Left lung (tissue), 10 donors: ENCODE data around the gene SATB2. TPM values are rescaled to one million over a fixed set of nuclear protein-coding genes. Genes with fewer than 3 reads are reported as not detected.

Source experiments
- ATAC-seq: fragments of 200-7000 bp; cut with Tn5 transposase; one replicate; pipeline ENCODE4 v1.9.1; 2020; ENCODE audit warnings: moderate library complexity
- DNase-seq, 4 donors: peaks; one replicate each; pipeline ENCODE4 v3.0.0-alpha.2; 2013 to 2020
- H3K27ac ChIP-seq, 2 donors: fragments of 200-600 bp; sonication (generic) in 1 of 2; one replicate each; pipeline versions ENCODE4 v1.5.0 to v1.8.0; 2020 to 2021
- H3K27me3 ChIP-seq, 2 donors: fragments of 200-600 bp; sonication (generic) in 1 of 2; one replicate each; pipeline versions ENCODE4 v1.5.0 to v1.8.0; 2020 to 2021
- H3K36me3 ChIP-seq, 2 donors: fragments of 200-600 bp; sonication (generic) in 1 of 2; one replicate each; pipeline versions ENCODE4 v1.5.0 to v1.8.0; 2020 to 2021
- H3K4me1 ChIP-seq, 2 donors: fragments of 200-600 bp; one replicate each; pipeline ENCODE4 v1.8.0; 2021
- H3K4me3 ChIP-seq, 2 donors: fragments of 200-600 bp; sonication (generic) in 1 of 2; one replicate each; pipeline versions ENCODE4 v1.5.0 to v1.8.0; 2020 to 2021; ENCODE audit warnings: mild to moderate bottlenecking in 1 of 2
- H3K9me3 ChIP-seq, 2 donors: fragments of 200-600 bp; sonication (generic) in 1 of 2; one replicate each; pipeline versions ENCODE4 v1.5.0 to v1.8.0; 2020 to 2021
- intact Hi-C, 2 donors: fragments of 100-400 bp; cut with DNase I; formaldehyde crosslinking; loops; one replicate each; pipeline versions ENCODE4 v1.11.2 to v1.14.2; 2022
- polyA plus RNA-seq, 6 donors: library from polyadenylated mRNA; unstranded; fragments of 120-200 nt; gene quantifications; one replicate each; pipeline ENCODE4 v1.2.1, GENCODE V29; 2013; ENCODE audit not compliant: insufficient read length in 6 of 6
- total RNA-seq, 2 donors: library from RNA; stranded (reverse); fragmentation: NEBNext Ultra II Directional; extraction: Animal tissue kit (Norgen Biotek cat#: 25700); gene quantifications; one replicate each; pipeline ENCODE4 v1.2.1, GENCODE V29; 2021
- TF ChIP-seq, protein P1 (sequence below), 2 donors: fragments of 200-600 bp; sonication (generic) in 1 of 2; IDR thresholded peaks; one replicate each; pipeline versions ENCODE4 v1.5.0 to v1.8.0; 2021; ENCODE audit warnings: antibody characterized with exemption in 2 of 2
- donor health status: DM: no; HTN: yes; CAD: no.
- donor health status: DM: no; HTN: no; CAD: no.

The SATB2 gene
- total and polyA plus RNA-seq, 8 donors: 2.9 to 4.5 (median 3.8) TPM

DNA sequence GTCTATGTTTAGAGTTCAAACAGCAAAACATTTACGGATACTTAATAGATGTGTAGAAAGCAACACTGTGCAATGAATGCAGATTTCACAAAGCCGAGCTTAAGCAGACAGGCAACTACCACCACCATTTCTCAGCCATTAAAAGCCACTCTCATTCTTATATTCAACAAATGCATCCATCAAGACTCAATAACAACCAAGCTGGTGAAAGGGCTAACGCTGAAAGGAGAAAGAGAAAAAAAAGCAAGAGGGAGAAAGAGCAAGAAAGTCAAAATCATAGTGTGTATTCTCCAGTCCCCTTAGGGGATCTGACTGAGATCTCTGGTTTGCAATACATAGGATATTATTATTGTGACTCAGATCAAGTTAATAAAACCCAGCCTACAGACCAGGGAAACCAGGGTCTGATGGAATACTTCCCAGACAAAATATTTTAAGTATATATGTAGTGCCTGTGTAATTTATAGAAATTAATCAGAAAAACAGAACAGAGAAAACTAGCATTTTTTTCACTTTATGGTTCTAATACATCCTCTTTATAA lies 14.1 kb downstream of the SATB2 start:
- Histone ChIP-seq H3K4me3 (no peak overlapping the region), H3K9me3 (no peaks in the 10 kb centered on the region), H3K4me1 (no peaks in the 10 kb centered on the region), H3K27ac (no peak overlapping the region), H3K36me3 (no peaks in the 10 kb centered on the region), H3K27me3 (peaks cover 0 to 6% of the 10 kb centered on the region in 2 donors)
- intact Hi-C loops: no loop called here
- ATAC-seq: no peak
- TF ChIP-seq, protein P1, sequence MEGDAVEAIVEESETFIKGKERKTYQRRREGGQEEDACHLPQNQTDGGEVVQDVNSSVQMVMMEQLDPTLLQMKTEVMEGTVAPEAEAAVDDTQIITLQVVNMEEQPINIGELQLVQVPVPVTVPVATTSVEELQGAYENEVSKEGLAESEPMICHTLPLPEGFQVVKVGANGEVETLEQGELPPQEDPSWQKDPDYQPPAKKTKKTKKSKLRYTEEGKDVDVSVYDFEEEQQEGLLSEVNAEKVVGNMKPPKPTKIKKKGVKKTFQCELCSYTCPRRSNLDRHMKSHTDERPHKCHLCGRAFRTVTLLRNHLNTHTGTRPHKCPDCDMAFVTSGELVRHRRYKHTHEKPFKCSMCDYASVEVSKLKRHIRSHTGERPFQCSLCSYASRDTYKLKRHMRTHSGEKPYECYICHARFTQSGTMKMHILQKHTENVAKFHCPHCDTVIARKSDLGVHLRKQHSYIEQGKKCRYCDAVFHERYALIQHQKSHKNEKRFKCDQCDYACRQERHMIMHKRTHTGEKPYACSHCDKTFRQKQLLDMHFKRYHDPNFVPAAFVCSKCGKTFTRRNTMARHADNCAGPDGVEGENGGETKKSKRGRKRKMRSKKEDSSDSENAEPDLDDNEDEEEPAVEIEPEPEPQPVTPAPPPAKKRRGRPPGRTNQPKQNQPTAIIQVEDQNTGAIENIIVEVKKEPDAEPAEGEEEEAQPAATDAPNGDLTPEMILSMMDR (IDR thresholded peaks at IDR 0.05): no peak
- no peak for DNase-seq

DNA sequence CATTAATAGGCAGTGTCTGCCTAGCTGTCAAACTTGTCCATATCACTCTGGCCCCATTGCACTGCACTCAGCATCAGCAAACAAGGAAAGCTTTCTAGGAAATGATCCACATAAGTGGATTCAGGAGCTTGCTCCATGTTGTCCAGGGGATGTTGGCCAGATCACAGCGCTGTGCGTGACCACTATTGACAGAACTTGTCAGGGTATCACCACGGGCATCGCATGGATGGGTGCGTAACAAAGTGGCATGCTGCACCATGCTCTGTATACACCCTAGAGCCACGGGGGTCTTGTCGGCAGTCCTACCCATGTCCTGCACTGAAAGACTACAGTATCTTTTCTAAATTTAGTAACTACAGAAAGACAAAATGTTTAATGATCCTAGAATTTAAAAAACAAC lies 15.6 kb downstream of the SATB2 start:
- Histone ChIP-seq H3K9me3 (no peaks in the 10 kb centered on the region), H3K4me3 (no peak overlapping the region), H3K36me3 (no peaks in the 10 kb centered on the region), H3K27ac (no peak overlapping the region), H3K27me3 (peaks cover 0 to 6% of the 10 kb centered on the region in 2 donors), H3K4me1 (no peaks in the 10 kb centered on the region)
- TF ChIP-seq, protein P1 (IDR thresholded peaks at IDR 0.05): no peak
- intact Hi-C loops: no loop called here
- DNase-seq (no peak), ATAC-seq (no peak)

DNA sequence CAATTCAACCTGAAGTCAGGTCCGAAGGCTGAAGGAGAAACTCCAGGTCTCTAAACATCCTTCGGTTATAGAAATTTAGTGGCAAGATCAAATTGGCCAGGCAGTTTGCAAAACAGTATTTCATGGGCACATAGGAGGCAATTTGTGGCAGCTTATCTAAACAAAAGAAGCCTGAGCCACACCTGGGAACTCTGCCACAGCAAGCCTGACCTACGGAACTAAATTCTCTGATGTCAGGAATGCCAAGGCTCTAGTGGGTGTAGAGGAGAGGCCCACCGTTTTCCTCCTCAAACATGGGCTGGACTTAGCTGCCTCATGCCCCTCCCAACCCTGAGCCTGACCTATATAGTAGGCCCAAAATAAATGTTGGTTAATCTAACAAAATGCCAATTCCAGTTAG lies 16.0 kb downstream of the SATB2 start:
- Histone ChIP-seq H3K36me3 (no peaks in the 10 kb centered on the region), H3K9me3 (no peaks in the 10 kb centered on the region), H3K4me3 (no peak overlapping the region), H3K27ac (no peak overlapping the region), H3K4me1 (no peaks in the 10 kb centered on the region), H3K27me3 (peaks cover 0 to 6% of the 10 kb centered on the region in 2 donors)
- TF ChIP-seq, protein P1 (IDR thresholded peaks at IDR 0.05): no peak
- no peak for ATAC-seq
- intact Hi-C loops: no loop called here
- no peak for DNase-seq

DNA sequence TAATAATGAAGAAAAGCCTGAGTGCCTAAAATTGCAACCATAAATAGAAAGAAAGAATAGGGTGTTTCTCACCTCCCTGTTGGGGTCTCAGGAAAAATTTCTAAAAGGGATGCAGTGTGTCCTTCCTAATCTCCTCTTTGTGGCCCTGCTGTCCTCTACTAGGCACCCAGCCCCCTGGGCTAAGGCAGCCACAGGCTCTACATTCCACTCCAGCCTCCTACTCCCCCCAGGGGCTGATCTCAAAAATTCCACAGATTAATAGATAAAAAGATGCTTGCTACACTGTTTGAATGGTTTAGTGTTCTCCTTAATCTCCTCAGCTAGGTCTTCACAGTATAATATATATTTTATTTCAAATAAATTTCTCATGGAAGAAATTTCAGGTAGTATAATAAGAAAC lies 17.6 kb downstream of the SATB2 start:
- ATAC-seq: no peak
- H3K27ac ChIP-seq: no peak overlapping the region
- H3K36me3 ChIP-seq: no peaks in the 10 kb centered on the region
- H3K9me3 ChIP-seq: no peaks in the 10 kb centered on the region
- DNase-seq: no peak
- intact Hi-C loops: no loop called here
- TF ChIP-seq, protein P1 (IDR thresholded peaks at IDR 0.05): no peak
- H3K4me1 ChIP-seq: no peaks in the 10 kb centered on the region
- H3K27me3 ChIP-seq: peaks cover 0 to 6% of the 10 kb centered on the region in 2 donors
- H3K4me3 ChIP-seq: no peak overlapping the region

DNA sequence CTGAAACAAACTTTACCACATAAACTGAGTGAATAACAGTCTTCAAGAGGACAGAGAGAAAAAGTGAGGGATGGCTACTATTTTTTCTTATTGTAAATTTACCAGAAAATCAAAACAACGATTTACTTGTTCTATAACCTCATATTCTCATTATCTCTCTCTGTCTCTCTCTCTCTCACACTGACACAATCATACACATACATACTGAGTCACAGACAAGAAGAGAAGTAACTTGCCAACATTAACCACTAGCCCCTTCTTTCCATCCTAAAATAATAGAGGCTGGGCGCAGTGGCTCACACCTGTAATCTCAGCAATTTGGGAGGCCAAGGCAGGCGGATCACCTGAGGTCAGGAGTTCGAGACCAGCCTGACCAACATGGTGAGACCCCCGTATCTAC lies 18.2 kb downstream of the SATB2 start:
- no peaks in the 10 kb centered on the region for H3K9me3 ChIP-seq
- no peak overlapping the region for H3K27ac ChIP-seq
- intact Hi-C loops: no loop called here
- H3K27me3 ChIP-seq: peaks cover 0 to 6% of the 10 kb centered on the region in 2 donors
- no peaks in the 10 kb centered on the region for H3K36me3 ChIP-seq
- H3K4me3 ChIP-seq: no peak overlapping the region
- TF ChIP-seq, protein P1 (IDR thresholded peaks at IDR 0.05): no peak
- ATAC-seq: no peak
- no peaks in the 10 kb centered on the region for H3K4me1 ChIP-seq
- DNase-seq: no peak
